H1 (cell line): Measurements from ENCODE around the gene CRTC3. TPM values are rescaled to one million over a fixed set of nuclear protein-coding genes. Genes with fewer than 3 reads are reported as not detected.

Source experiments
- CTCF ChIA-PET: fragments of 300-600 bp; sonication (Branson Sonifier 250); formaldehyde crosslinking; loops from one replicate; lab custom pipeline; 2021; ENCODE audit not compliant: partially characterized antibody; lab: Charles Lee
- POLR2A ChIA-PET: fragments of 300-600 bp; sonication (Branson Sonifier 250); formaldehyde crosslinking; loops from one replicate; lab custom pipeline; 2021; ENCODE audit warnings: inconsistent platforms; ENCODE audit not compliant: partially characterized antibody; lab: Charles Lee
- DNase-seq, 2 experiments: peaks; one replicate each; pipeline versions ENCODE4 v3.0.0 to v3.0.0-alpha.2; 2010 to 2022; ENCODE audit warnings: low spot score in 2 of 2, low read depth in 1 of 2, mixed read lengths in 1 of 2
- FAIRE-seq: peaks from 2 replicates; lab custom pipeline; 2011; peaks lifted over from hg19 to GRCh38; lab: Jason Lieb, UNC
- H2AFZ ChIP-seq: 2 replicates; pipeline ENCODE4 v1.8.1; 2012; ENCODE audit warnings: low read length, inconsistent platforms
- H2AK5ac ChIP-seq: 2 replicates; pipeline ENCODE4 v1.6.1; 2013; ENCODE audit warnings: low read depth, low read length
- H2BK120ac ChIP-seq: replicated peaks from 2 replicates; pipeline ENCODE3; 2013; ENCODE audit warnings: low read depth, low read length, inconsistent platforms
- H2BK12ac ChIP-seq: 2 replicates; pipeline ENCODE4 v1.6.1; 2013; ENCODE audit warnings: low read depth, low read length
- H2BK15ac ChIP-seq: 2 replicates; pipeline ENCODE4 v1.6.1; 2013; ENCODE audit warnings: low read length
- H2BK20ac ChIP-seq: 2 replicates; pipeline ENCODE4 v1.6.1; 2013; ENCODE audit warnings: low read length
- H2BK5ac ChIP-seq: 2 replicates; pipeline ENCODE4 v1.6.1; 2013; ENCODE audit warnings: low read depth, low read length
- H3K14ac ChIP-seq: 2 replicates; pipeline ENCODE4 v1.6.1; 2013; ENCODE audit warnings: inconsistent platforms; ENCODE audit not compliant: insufficient read length
- H3K18ac ChIP-seq: 2 replicates; pipeline ENCODE4 v1.6.1; 2013; ENCODE audit warnings: low read length; ENCODE audit errors: extremely low read depth
- H3K23ac ChIP-seq: 2 replicates; pipeline ENCODE4 v1.6.1; 2013; ENCODE audit warnings: inconsistent platforms; ENCODE audit not compliant: insufficient read length
- H3K23me2 ChIP-seq: 2 replicates; pipeline ENCODE4 v1.6.1; 2013; ENCODE audit warnings: low read depth, low read length
- H3K27ac ChIP-seq: 2 replicates; pipeline ENCODE4 v1.6.1; 2011; ENCODE audit warnings: low read depth, low read length, inconsistent platforms
- H3K27me3 ChIP-seq, 4 experiments: replicated peaks in 1 of 4; 1 replicate in 1 of 4; 2 replicates in 3 of 4; pipeline versions ENCODE4 v1.6.1 to v1.8.1; 2011 to 2013; ENCODE audit warnings: low read length in 3 of 4, mild to moderate bottlenecking in 3 of 4, inconsistent platforms in 2 of 4, mixed read lengths in 2 of 4, moderate library complexity in 1 of 4; ENCODE audit not compliant: control insufficient read depth in 3 of 4, insufficient read depth in 3 of 4; ENCODE audit errors: extremely low read depth in 1 of 4
- H3K36me3 ChIP-seq, 4 experiments: 2 replicates each; pipeline versions ENCODE4 v1.6.1 to v1.8.1; 2011 to 2013; ENCODE audit warnings: mild to moderate bottlenecking in 4 of 4, low read length in 3 of 4, moderate library complexity in 2 of 4, control low read depth in 1 of 4, inconsistent platforms in 1 of 4; ENCODE audit not compliant: insufficient read depth in 4 of 4, control insufficient read depth in 2 of 4
- H3K4ac ChIP-seq: replicated peaks from 2 replicates; pipeline ENCODE3; 2013; ENCODE audit warnings: low read length, low read depth, mixed read lengths, inconsistent platforms; ENCODE audit not compliant: insufficient read length
- H3K4me1 ChIP-seq, 4 experiments: replicated peaks in 1 of 4; 1 replicate in 1 of 4; 2 replicates in 3 of 4; pipeline versions ENCODE4 v1.6.1 to v1.8.1; 2011 to 2013; ENCODE audit warnings: low read length in 3 of 4, inconsistent platforms in 2 of 4, mixed read lengths in 1 of 4; ENCODE audit not compliant: insufficient read depth in 4 of 4, control insufficient read depth in 3 of 4
- H3K4me2 ChIP-seq, 2 experiments: 2 replicates each; pipeline versions ENCODE4 v1.6.1 to v1.8.1; 2011 to 2013; ENCODE audit warnings: low read depth in 2 of 2, low read length in 2 of 2, control low read depth in 1 of 2, inconsistent platforms in 1 of 2, mild to moderate bottlenecking in 1 of 2; ENCODE audit not compliant: insufficient read depth in 1 of 2
- H3K4me3 ChIP-seq, 4 experiments: fragments of 200-600, 300-600 bp in 1 of 4; sonication (generic), shearing (Covaris generic), sonication (Bioruptor Twin) in 1 of 4; 2 replicates each; pipeline versions ENCODE4 v1.5.1 to v1.8.1; 2011 to 2016; ENCODE audit warnings: low read length in 4 of 4, low read depth in 3 of 4, control low read depth in 2 of 4, inconsistent platforms in 2 of 4, mild to moderate bottlenecking in 2 of 4, mixed read lengths in 1 of 4, moderate library complexity in 1 of 4; ENCODE audit not compliant: insufficient read depth in 2 of 4; ENCODE audit errors: extremely low read depth in 1 of 4
- H3K56ac ChIP-seq: replicated peaks from 2 replicates; pipeline ENCODE3; 2013; ENCODE audit warnings: low read depth, mild to moderate bottlenecking, mixed read lengths, low read length, inconsistent platforms; ENCODE audit not compliant: insufficient read length
- H3K79me1 ChIP-seq: 2 replicates; pipeline ENCODE4 v1.6.1; 2013; ENCODE audit warnings: low read depth, low read length, control low read depth
- H3K79me2 ChIP-seq, 2 experiments: 2 replicates each; pipeline versions ENCODE4 v1.6.1 to v1.8.1; 2012 to 2013; ENCODE audit warnings: low read length in 2 of 2, mild to moderate bottlenecking in 2 of 2, inconsistent platforms in 1 of 2; ENCODE audit not compliant: insufficient read depth in 2 of 2, control insufficient read depth in 1 of 2
- H3K9ac ChIP-seq, 4 experiments: replicated peaks in 1 of 4; 1 replicate in 1 of 4; 2 replicates in 3 of 4; pipeline versions ENCODE4 v1.6.1 to v1.8.1; 2011 to 2013; ENCODE audit warnings: low read depth in 3 of 4, low read length in 3 of 4, control low read depth in 2 of 4, mild to moderate bottlenecking in 2 of 4, moderate library complexity in 2 of 4, inconsistent platforms in 1 of 4; ENCODE audit errors: extremely low read depth in 1 of 4
- H3K9me3 ChIP-seq, 2 experiments: 2 replicates each; pipeline versions ENCODE4 v1.6.1 to v1.8.1; 2012 to 2013; ENCODE audit warnings: mild to moderate bottlenecking in 2 of 2, moderate library complexity in 2 of 2, control low read depth in 1 of 2, inconsistent platforms in 1 of 2, low read depth in 1 of 2, low read length in 1 of 2, mixed read lengths in 1 of 2; ENCODE audit not compliant: insufficient read depth in 2 of 2
- H4K20me1 ChIP-seq, 2 experiments: replicated peaks in 1 of 2; 2 replicates each; pipeline versions ENCODE3 to v1.8.1; 2011 to 2013; ENCODE audit warnings: inconsistent platforms in 2 of 2, low read length in 2 of 2, mild to moderate bottlenecking in 1 of 2; ENCODE audit not compliant: insufficient read depth in 2 of 2, control insufficient read depth in 1 of 2
- H4K5ac ChIP-seq: 2 replicates; pipeline ENCODE4 v1.6.1; 2013; ENCODE audit warnings: low read length, low read depth, mixed read lengths, inconsistent platforms; ENCODE audit not compliant: insufficient read length
- H4K8ac ChIP-seq: 2 replicates; pipeline ENCODE4 v1.8.0; 2013; ENCODE audit warnings: mild to moderate bottlenecking, moderate library complexity, low read length, inconsistent platforms; ENCODE audit not compliant: insufficient read depth; ENCODE audit errors: extremely low read depth
- H4K91ac ChIP-seq: replicated peaks from 2 replicates; pipeline ENCODE3; 2013; ENCODE audit warnings: low read length, mixed read lengths, inconsistent platforms; ENCODE audit not compliant: insufficient read length
- CTCF ChIP-seq, 3 experiments: IDR thresholded peaks; 1 replicate in 2 of 3; 2 replicates in 1 of 3; pipeline versions ENCODE4 v1.5.1 to v1.6.1; 2011; ENCODE audit warnings: low read length in 3 of 3, mild to moderate bottlenecking in 3 of 3, inconsistent platforms in 2 of 3, low read depth in 1 of 3, moderate library complexity in 1 of 3; ENCODE audit not compliant: insufficient read depth in 1 of 3; ENCODE audit errors: control extremely low read depth in 1 of 3
- KDM1A ChIP-seq: fragments of 200-600, 300-600 bp; sonication (generic); IDR thresholded peaks from 2 replicates; pipeline ENCODE4 v1.7.1; 2016; ENCODE audit warnings: mild to moderate bottlenecking, low read length, borderline replicate concordance
- RAD21 ChIP-seq, 2 experiments: IDR thresholded peaks in 1 of 2; conservative IDR thresholded peaks in 1 of 2; 2 replicates each; pipeline ENCODE4 v1.6.1; 2011; ENCODE audit warnings: low read depth in 2 of 2, low read length in 2 of 2, improper control_type of control experiment in 1 of 2, inconsistent platforms in 1 of 2, mild to moderate bottlenecking in 1 of 2, moderate library complexity in 1 of 2
- WGBS, 2 experiments: shearing (Covaris generic) in 1 of 2; methylation state at CpG; one replicate each; pipeline versions ENCODE4 v1.1.6 to v1.1.7; 2013 to 2015; ENCODE audit warnings: low lambda C conversion rate in 2 of 2, mixed read lengths in 2 of 2, inconsistent platforms in 1 of 2, low coverage in 1 of 2, missing lambda C conversion rate in 1 of 2; ENCODE audit not compliant: insufficient replicate concordance in 2 of 2, insufficient coverage in 1 of 2, insufficient read length in 1 of 2; ENCODE audit errors: extremely low coverage in 1 of 2, missing lambda C conversion rate in 1 of 2; 5-methylcytosine and 5-hydroxymethylcytosine counted together
- polyA plus RNA-seq, 7 experiments: library from polyadenylated mRNA; depleted of rRNA in 3 of 7; stranded (reverse) in 5 of 7; unstranded in 2 of 7; fragments of >200 nt in 5 of 7; fragments of 200-250 nt in 2 of 7; gene quantifications; 1 replicate in 5 of 7; 2 replicates in 1 of 7; 4 replicates in 1 of 7; pipeline versions ENCODE4 v1.2.1 to v1.2.3, GENCODE V29; 2011 to 2013; ENCODE audit warnings: missing spikeins in 2 of 7, mixed read lengths in 2 of 7
- total RNA-seq: library from RNA; stranded (reverse); fragmentation: NEBNext Ultra II Directional; extraction: Animal tissue kit (Norgen Biotek cat#: 25700); gene quantifications from 2 replicates; pipeline ENCODE4 v1.2.1, GENCODE V29; 2021

CRTC3 gene
- total and polyA plus RNA-seq, 2 of the 8 experiments (the other 6 are each of a cell fraction or from before 2014, with no cell fraction given) = 5.0 to 5.3 TPM

GRCh38 chr15:90642464-90643300 lies 113.0 kb downstream of the CRTC3 start:
- no peak overlapping the region for H4K5ac ChIP-seq
- no peak overlapping the region for H2BK15ac ChIP-seq
- no peak overlapping the region for H3K56ac ChIP-seq
- no peak overlapping the region for H2BK5ac ChIP-seq
- H3K4ac ChIP-seq = no peak overlapping the region
- DNase-seq (no peak), FAIRE-seq (no peak)
- no peak overlapping the region for H2BK20ac ChIP-seq
- H3K4me3 ChIP-seq = no peak overlapping the region
- no peak overlapping the region for H2BK120ac ChIP-seq
- H3K27me3 ChIP-seq = no peaks in the 10 kb centered on the region; a peak in 1 of 7 replicates
- peaks cover 3% of the 10 kb centered on the region; the same call in 1 of the 2 replicates for H3K23me2 ChIP-seq
- H2AK5ac ChIP-seq = no peak overlapping the region
- ChIA-PET POLR2A (interaction anchor here (1.6 kb wide), 1 partner anchor 10 kb away, joined by 3 read pairs; no protein-coding TSS in a partner anchor), CTCF (interaction anchor here (0.5 to 5.4 kb wide), 22 partner anchors 11 to 322 kb away, joined by 3 to 17 read pairs (median 4); partner anchors contain the start of genes FES and UNC45A)
- H4K8ac ChIP-seq = no peak overlapping the region
- H4K20me1 ChIP-seq = no peaks in the 10 kb centered on the region
- H3K14ac ChIP-seq = no peak overlapping the region
- H4K91ac ChIP-seq = no peak overlapping the region
- H2AFZ ChIP-seq = no peak overlapping the region
- peaks cover 0 to 6% (median 0%) of the 10 kb centered on the region in 4 experiments; a peak in 4 of 7 replicates for H3K4me1 ChIP-seq
- no peaks in the 10 kb centered on the region for H3K36me3 ChIP-seq
- no peak overlapping the region for H3K27ac ChIP-seq
- H3K23ac ChIP-seq = no peak overlapping the region
- H3K9me3 ChIP-seq = no peaks in the 10 kb centered on the region; a peak in 1 of 4 replicates
- WGBS, 2 experiments = 93% methylated on average over 30 of the region's 30 CpGs; no CpG with 5 or more reads in 1 of the 2 experiments
- H2BK12ac ChIP-seq = no peak overlapping the region
- no peaks in the 10 kb centered on the region for H3K79me1 ChIP-seq
- no peak overlapping the region for H3K9ac ChIP-seq
- H3K18ac ChIP-seq = no peak overlapping the region
- no peak overlapping the region for H3K4me2 ChIP-seq
- TF ChIP-seq CTCF (IDR thresholded peaks at IDR 0.05; ENCODE audit: control extremely low read depth in 1 of 3, insufficient read depth in 1 of 3, low read depth in 1 of 3, low read length in 3 of 3) (peak; percentile 21 to 55 (median 48); a peak in 3 of 4 replicates), KDM1A (no peak), RAD21 (IDR thresholded peaks at IDR 0.05 in 1 of 2, conservative IDR thresholded peaks at IDR 0.05 in 1 of 2; ENCODE audit: low read depth in 2 of 2, low read length in 2 of 2) (peak; percentile 15 to 30; a peak in 2 of 4 replicates)
- TF ChIP-seq, all 59 proteins: peak for 2
- H3K79me2 ChIP-seq = no peaks in the 10 kb centered on the region
